Ovary (tissue), 3 donors: ENCODE results near the gene CD3D.

ENCODE experiments used
- CTCF ChIP-seq, 3 donors: fragments of 450-650 bp in 2 of 3; fragments of 200-600 bp in 1 of 3; IDR thresholded peaks; one replicate each; pipeline versions ENCODE4 v1.5.1 to v1.8.0; 2016 to 2022; ENCODE audit warnings: antibody characterized with exemption in 3 of 3, mild to moderate bottlenecking in 1 of 3
- EP300 ChIP-seq: sonication (generic); formaldehyde crosslinking; IDR thresholded peaks from one replicate; pipeline ENCODE4 v1.6.1; 2017; ENCODE audit warnings: antibody characterized with exemption
- POLR2A ChIP-seq: fragments of 450-650 bp; IDR thresholded peaks from one replicate; pipeline ENCODE4 v1.6.1; 2017; ENCODE audit warnings: antibody characterized with exemption, mild to moderate bottlenecking, moderate library complexity
- donor health status: DM: no; HTN: no; CAD: no.

GRCh38 chr11:118322721-118323120 is 19.8 kb downstream of the CD3D start:
- TF ChIP-seq POLR2A (no peak), CTCF (IDR thresholded peaks at IDR 0.05) (no peak), EP300 (no peak)
